ENCODE results near the gene NPW. TPM values are rescaled to one million over a fixed set of nuclear protein-coding genes. Genes with fewer than 3 reads are reported as not detected.

The NPW gene
- total RNA-seq, 1 donor from 2014 or later: 0.82 TPM

DNA sequence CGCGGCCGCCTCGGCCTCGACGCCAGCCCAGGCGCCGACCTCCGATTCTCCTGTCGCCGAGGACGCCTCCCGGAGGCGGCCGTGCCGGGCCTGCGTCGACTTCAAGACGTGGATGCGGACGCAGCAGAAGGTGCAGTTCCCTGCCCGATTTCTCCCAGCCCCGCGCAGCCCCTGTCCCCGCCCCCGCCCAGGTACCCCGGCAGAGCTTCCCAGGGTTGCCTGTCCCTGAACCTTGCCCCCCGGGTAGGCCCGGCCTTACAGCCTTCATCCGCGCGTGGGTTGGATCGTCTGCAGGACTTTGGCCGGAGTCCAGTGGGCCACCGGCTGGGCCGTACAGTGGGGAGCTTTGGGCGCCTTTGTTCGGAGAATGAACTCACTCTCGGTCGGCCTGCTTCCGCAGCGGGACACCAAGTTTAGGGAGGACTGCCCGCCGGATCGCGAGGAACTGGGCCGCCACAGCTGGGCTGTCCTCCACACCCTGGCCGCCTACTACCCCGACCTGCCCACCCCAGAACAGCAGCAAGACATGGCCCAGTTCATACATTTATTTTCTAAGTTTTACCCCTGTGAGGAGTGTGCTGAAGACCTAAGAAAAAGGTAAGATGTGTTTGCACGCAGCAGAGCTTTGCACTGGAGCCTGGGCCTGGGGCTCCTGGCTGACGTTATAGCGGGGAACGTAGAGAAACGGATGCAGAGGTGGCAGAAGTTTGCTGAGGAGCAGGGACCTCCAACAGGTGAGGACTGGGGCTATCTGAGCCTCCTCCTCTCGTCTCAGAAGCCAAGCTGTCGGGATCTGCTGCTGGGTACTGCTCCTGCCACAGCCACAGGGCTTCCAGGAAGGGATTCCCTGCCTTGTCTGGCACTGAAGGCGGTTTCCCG, 35.0 kb upstream of the NPW start:
- peak overlapping the region; percentile 67 for H3K27ac Mint-ChIP-seq (ENCODE audit: unreplicated experiment)

DNA sequence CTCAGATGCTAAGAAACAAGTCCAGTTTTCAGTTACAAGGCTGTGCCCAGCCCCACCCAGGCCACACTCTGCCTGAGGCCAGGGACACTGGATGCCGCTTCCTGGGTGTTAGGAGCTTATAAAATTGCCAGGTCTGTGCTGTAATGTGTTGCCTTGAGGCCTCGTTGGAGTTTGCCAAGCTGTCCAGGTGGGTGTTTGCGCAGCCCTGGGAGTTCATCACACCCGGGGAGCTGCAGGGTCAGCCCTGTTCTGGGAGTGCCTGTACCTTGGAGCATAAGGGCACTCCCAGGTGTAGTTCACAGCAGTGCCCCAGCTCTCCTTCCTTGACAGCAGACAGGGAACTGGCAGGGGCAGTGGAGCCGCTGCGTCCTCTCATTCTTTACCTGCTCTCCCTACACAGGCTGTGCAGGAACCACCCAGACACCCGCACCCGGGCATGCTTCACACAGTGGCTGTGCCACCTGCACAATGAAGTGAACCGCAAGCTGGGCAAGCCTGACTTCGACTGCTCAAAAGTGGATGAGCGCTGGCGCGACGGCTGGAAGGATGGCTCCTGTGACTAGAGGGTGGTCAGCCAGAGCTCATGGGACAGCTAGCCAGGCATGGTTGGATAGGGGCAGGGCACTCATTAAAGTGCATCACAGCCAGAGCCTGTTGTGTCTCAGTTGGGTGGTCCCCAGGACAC, 34.0 kb upstream of the NPW start:
- H3K27me3 Mint-ChIP-seq (ENCODE audit: unreplicated experiment): peaks cover 38% of the 10 kb centered on the region
- no peak for TF ChIP-seq CTCF (IDR thresholded peaks at IDR 0.05; ENCODE audit: unreplicated experiment)
- peaks cover 14% of the 10 kb centered on the region for H3K4me1 Mint-ChIP-seq (ENCODE audit: unreplicated experiment)
- no peak overlapping the region for H3K27ac Mint-ChIP-seq (ENCODE audit: unreplicated experiment)
- peak overlapping the region; percentile 89 for H3K4me3 Mint-ChIP-seq (ENCODE audit: unreplicated experiment)
- no peak for DNase-seq (ENCODE audit: low spot score)
- peaks cover 5% of the 10 kb centered on the region for H3K36me3 Mint-ChIP-seq (ENCODE audit: low read depth, unreplicated experiment)
- H3K9me3 Mint-ChIP-seq (ENCODE audit: unreplicated experiment): no peaks in the 10 kb centered on the region

More for the DNA sequence above, 35.0 kb upstream of the NPW start:
- DNase-seq (ENCODE audit: low spot score): no peak
- peaks cover 5% of the 10 kb centered on the region for H3K36me3 Mint-ChIP-seq (ENCODE audit: low read depth, unreplicated experiment)
- no peaks in the 10 kb centered on the region for H3K9me3 Mint-ChIP-seq (ENCODE audit: unreplicated experiment)
- H3K4me3 Mint-ChIP-seq (ENCODE audit: unreplicated experiment): peak overlapping the region; percentile 89
- H3K27me3 Mint-ChIP-seq (ENCODE audit: unreplicated experiment): peaks cover 40% of the 10 kb centered on the region
- peaks cover 14% of the 10 kb centered on the region for H3K4me1 Mint-ChIP-seq (ENCODE audit: unreplicated experiment)
- no peak for TF ChIP-seq CTCF (IDR thresholded peaks at IDR 0.05; ENCODE audit: unreplicated experiment)

GRCh38 chr16:1987198-1987597, 32.4 kb upstream of the NPW start:
- Mint-ChIP-seq H3K4me1 (ENCODE audit: unreplicated experiment) (peaks cover 13% of the 10 kb centered on the region), H3K4me3 (ENCODE audit: unreplicated experiment) (peak overlapping the region; percentile 42), H3K36me3 (ENCODE audit: low read depth, unreplicated experiment) (peaks cover 5% of the 10 kb centered on the region), H3K9me3 (ENCODE audit: unreplicated experiment) (no peaks in the 10 kb centered on the region), H3K27me3 (ENCODE audit: unreplicated experiment) (peaks cover 33% of the 10 kb centered on the region), H3K27ac (ENCODE audit: unreplicated experiment) (no peak overlapping the region)
- TF ChIP-seq CTCF (IDR thresholded peaks at IDR 0.05; ENCODE audit: unreplicated experiment): no peak
- no peak for DNase-seq (ENCODE audit: low spot score)

DNA sequence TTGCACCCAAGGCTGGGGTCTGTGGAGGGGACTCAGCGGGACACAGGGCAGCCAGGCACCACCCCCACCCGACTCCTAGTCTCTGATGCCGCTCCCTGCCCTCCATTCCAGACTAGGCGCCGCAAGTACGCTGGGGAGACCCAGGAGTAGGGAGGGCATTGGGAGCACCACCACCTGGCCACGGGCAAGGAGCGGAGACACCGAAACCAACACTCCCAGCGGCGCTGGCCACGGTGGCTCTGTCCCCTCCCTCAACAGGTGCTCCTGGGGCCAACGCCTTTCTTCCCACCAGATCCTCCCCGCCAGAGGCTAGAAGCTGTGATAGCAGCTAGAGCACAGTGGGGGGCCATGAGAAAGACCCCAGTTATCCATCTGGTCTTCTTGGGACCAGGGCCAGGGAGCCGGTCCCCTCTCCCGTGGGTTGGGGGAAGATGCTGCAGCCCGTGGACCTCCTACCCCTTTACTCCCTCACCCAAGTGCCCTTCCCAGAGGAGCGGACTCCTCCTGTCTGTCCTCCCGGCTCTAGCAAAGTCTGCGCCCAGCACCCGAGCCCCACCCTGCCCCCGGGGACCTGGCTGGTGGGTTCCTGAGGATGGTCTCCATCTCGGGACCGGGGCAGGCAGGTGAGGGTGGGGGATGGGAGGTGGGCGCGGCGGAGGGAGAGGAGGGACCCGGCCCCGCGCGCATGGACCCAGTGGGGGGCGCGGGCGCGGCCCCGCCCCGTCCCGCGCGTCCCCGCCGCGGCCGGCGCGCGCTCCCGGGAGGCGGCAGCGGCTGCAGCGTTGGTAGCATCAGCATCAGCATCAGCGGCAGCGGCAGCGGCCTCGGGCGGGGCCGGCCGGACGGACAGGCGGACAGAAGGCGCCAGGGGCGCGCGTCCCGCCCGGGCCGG, 30.1 kb upstream of the NPW start, which contains the start of gene SYNGR3:
TSS of gene SYNGR3 (plus strand) at position 762 of the 892 bp plus-strand sequence. CDS start 133 bp downstream, outside the sequence.
- H3K4me3 Mint-ChIP-seq (ENCODE audit: unreplicated experiment): peak within 1 kb of the TSS; percentile 48
- H3K9me3 Mint-ChIP-seq (ENCODE audit: unreplicated experiment): no peaks in the 10 kb centered on the region
- H3K27me3 Mint-ChIP-seq (ENCODE audit: unreplicated experiment): peaks cover 27% of the 10 kb centered on the region
- no peak for DNase-seq (ENCODE audit: low spot score)
- H3K36me3 Mint-ChIP-seq (ENCODE audit: low read depth, unreplicated experiment): peaks cover 5% of the 10 kb centered on the region
- peaks cover 7% of the 10 kb centered on the region for H3K4me1 Mint-ChIP-seq (ENCODE audit: unreplicated experiment)
- no peak within 1 kb of the TSS for H3K27ac Mint-ChIP-seq (ENCODE audit: unreplicated experiment)
- no peak for TF ChIP-seq CTCF (IDR thresholded peaks at IDR 0.05; ENCODE audit: unreplicated experiment)
